KMS-11 (cell line): Measurements from ENCODE around the gene SPC25.
"Not testable (repeated sequence)": the region's sequence is repeated elsewhere in the genome, so short reads cannot be mapped to it uniquely, and the experiment has no call there.

Experiments
- H2AFZ ChIP-seq: fragments of 200-600 bp; sonication (generic); 2 replicates; pipeline ENCODE4 v1.6.1; 2016; ENCODE audit warnings: antibody characterized with exemption, mixed run types, low read depth
- H3K27ac ChIP-seq: fragments of 200-600 bp; sonication (generic); 2 replicates; pipeline ENCODE4 v1.6.1; 2016; ENCODE audit warnings: mild to moderate bottlenecking, mixed run types
- H3K27me3 ChIP-seq: fragments of 200-600 bp; sonication (generic); 2 replicates; pipeline ENCODE4 v1.6.1; 2017; ENCODE audit warnings: mild to moderate bottlenecking, low read depth, mixed run types, moderate library complexity; ENCODE audit not compliant: insufficient read depth
- H3K36me3 ChIP-seq: fragments of 200-600 bp; sonication (generic); 2 replicates; pipeline ENCODE4 v1.6.1; 2017; ENCODE audit warnings: mild to moderate bottlenecking, mixed run types; ENCODE audit not compliant: insufficient read depth
- H3K4me1 ChIP-seq: fragments of 200-600 bp; sonication (generic); 2 replicates; pipeline ENCODE4 v1.6.1; 2016; ENCODE audit warnings: mild to moderate bottlenecking, low read depth, mixed run types; ENCODE audit not compliant: poor library complexity, severe bottlenecking
- H3K4me2 ChIP-seq: fragments of 200-600 bp; sonication (generic); 2 replicates; pipeline ENCODE4 v1.7.0; 2016; ENCODE audit warnings: mild to moderate bottlenecking, mixed run types
- H3K4me3 ChIP-seq: fragments of 200-600 bp; sonication (generic); IDR thresholded peaks from 2 replicates; pipeline ENCODE4 v1.6.1; 2017; ENCODE audit warnings: low read depth, low read length, mixed read lengths; ENCODE audit not compliant: insufficient read depth
- H3K79me2 ChIP-seq: fragments of 200-600 bp; sonication (generic); 2 replicates; pipeline ENCODE4 v1.6.1; 2016; ENCODE audit warnings: low read depth, mixed run types; ENCODE audit not compliant: insufficient read depth
- H3K9ac ChIP-seq: fragments of 200-600 bp; sonication (generic); 2 replicates; pipeline ENCODE4 v1.6.1; 2016; ENCODE audit warnings: mild to moderate bottlenecking, mixed run types
- H4K20me1 ChIP-seq: fragments of 200-600 bp; sonication (generic); 2 replicates; pipeline ENCODE4 v1.6.1; 2016; ENCODE audit warnings: mild to moderate bottlenecking, mixed run types; ENCODE audit not compliant: insufficient read depth
- TF ChIP-seq, protein P1 (sequence below): fragments of 200-600 bp; sonication (generic); conservative IDR thresholded peaks from 2 replicates; pipeline ENCODE4 v1.6.1; 2017; ENCODE audit warnings: low read depth, mild to moderate bottlenecking, antibody characterized with exemption, low read length, moderate library complexity, mixed read lengths

The SPC25 gene

DNA sequence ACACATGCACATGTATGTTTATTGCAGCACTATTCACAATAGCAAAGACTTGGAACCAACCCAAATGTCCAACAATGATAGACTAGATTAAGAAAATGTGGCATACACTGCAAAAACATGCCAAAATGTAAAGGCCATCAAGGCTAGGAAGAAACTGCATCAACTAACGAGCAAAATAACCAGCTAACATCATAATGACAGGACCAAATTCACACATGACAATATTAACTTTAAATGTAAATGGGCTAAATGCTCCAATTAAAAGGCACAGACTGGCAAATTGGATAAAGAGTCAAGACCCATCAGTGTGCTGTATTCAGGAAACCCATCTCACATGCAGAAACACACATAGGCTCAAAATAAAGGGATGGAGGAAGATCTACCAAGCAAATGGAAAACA lies 23.1 kb downstream of the SPC25 start:
- not testable (repeated sequence) for H4K20me1 ChIP-seq, H3K4me1 ChIP-seq, H3K27ac ChIP-seq, H3K4me3 ChIP-seq, H3K36me3 ChIP-seq, H2AFZ ChIP-seq, H3K4me2 ChIP-seq, H3K79me2 ChIP-seq, H3K9ac ChIP-seq, H3K27me3 ChIP-seq

DNA sequence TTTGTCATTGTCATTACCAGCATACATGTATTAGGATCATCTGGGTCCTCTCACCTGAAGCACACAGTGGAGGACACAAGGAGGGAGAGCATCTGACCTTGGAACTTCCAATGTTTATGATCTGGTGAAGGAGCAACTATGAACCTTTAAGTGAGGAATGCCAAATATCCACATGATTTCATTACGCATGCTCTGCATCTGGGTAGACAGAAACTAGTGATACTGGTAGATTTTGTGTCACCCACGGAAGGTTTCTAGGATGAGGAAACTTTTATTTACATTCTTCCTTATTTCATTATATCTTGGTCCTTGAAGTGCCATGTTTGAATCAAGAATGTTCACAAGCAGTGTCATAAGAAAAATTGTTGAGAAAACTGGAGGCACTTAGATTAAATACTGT lies 32.1 kb downstream of the SPC25 start:
- Histone ChIP-seq H3K79me2 (no peaks in the 10 kb centered on the region), H3K27me3 (no peaks in the 10 kb centered on the region), H3K27ac (no peak overlapping the region), H2AFZ (no peak overlapping the region), H3K9ac (no peak overlapping the region), H4K20me1 (no peaks in the 10 kb centered on the region), H3K4me2 (no peak overlapping the region), H3K36me3 (no peaks in the 10 kb centered on the region), H3K4me1 (no peaks in the 10 kb centered on the region), H3K4me3 (no peak overlapping the region)
- TF ChIP-seq, protein P1, sequence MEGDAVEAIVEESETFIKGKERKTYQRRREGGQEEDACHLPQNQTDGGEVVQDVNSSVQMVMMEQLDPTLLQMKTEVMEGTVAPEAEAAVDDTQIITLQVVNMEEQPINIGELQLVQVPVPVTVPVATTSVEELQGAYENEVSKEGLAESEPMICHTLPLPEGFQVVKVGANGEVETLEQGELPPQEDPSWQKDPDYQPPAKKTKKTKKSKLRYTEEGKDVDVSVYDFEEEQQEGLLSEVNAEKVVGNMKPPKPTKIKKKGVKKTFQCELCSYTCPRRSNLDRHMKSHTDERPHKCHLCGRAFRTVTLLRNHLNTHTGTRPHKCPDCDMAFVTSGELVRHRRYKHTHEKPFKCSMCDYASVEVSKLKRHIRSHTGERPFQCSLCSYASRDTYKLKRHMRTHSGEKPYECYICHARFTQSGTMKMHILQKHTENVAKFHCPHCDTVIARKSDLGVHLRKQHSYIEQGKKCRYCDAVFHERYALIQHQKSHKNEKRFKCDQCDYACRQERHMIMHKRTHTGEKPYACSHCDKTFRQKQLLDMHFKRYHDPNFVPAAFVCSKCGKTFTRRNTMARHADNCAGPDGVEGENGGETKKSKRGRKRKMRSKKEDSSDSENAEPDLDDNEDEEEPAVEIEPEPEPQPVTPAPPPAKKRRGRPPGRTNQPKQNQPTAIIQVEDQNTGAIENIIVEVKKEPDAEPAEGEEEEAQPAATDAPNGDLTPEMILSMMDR: no peak

DNA sequence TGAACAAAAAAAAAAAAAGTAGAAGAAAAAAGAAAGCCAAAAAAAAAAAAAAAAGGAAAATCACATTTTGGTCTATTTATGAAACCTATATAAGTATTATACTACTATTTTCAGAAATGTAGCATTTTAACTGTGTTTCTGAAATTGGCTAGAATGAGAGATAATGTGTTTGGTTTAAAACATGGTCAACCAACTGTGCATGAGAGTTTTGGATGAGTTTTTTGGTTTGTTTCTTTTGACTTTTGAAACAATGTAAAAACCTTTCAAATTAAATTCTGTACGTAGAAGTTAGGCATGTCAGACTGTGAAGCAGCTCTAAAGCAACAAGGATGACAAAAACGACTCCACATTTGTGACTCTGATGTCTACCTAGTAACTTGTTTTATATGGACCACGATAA lies 34.6 kb downstream of the SPC25 start:
- H3K4me3 ChIP-seq: no peak overlapping the region
- no peaks in the 10 kb centered on the region for H3K36me3 ChIP-seq
- TF ChIP-seq, protein P1: no peak
- H2AFZ ChIP-seq: no peak overlapping the region
- no peaks in the 10 kb centered on the region for H4K20me1 ChIP-seq
- no peak overlapping the region for H3K9ac ChIP-seq
- H3K79me2 ChIP-seq: no peaks in the 10 kb centered on the region
- no peaks in the 10 kb centered on the region for H3K4me1 ChIP-seq
- no peaks in the 10 kb centered on the region for H3K27me3 ChIP-seq
- H3K27ac ChIP-seq: no peak overlapping the region
- H3K4me2 ChIP-seq: no peak overlapping the region

DNA sequence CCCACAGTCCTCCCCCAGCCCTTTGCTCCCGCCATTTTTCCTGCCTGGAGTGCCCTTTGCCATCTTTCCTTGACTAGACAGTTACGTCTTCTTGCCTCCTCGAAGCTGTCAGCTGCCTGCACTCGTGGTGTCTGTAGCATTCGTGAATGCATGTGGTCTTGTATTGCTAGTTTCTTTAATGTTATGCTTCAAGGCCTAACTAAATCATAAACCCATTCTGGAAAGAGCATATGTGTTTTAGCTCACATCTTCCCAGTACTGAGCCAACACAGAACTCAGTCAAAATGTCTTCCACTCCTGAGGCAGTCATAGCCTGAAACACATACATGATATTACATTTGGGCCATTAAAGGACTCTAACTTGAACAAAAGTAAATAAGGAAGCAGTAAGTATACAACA lies 35.6 kb downstream of the SPC25 start:
- Histone ChIP-seq H3K36me3 (no peaks in the 10 kb centered on the region), H3K4me2 (no peak overlapping the region), H4K20me1 (no peaks in the 10 kb centered on the region), H3K9ac (no peak overlapping the region), H2AFZ (no peak overlapping the region), H3K27ac (no peak overlapping the region), H3K4me3 (no peak overlapping the region), H3K79me2 (no peaks in the 10 kb centered on the region), H3K4me1 (peaks cover 4% of the 10 kb centered on the region), H3K27me3 (no peaks in the 10 kb centered on the region)
- TF ChIP-seq, protein P1: no peak

DNA sequence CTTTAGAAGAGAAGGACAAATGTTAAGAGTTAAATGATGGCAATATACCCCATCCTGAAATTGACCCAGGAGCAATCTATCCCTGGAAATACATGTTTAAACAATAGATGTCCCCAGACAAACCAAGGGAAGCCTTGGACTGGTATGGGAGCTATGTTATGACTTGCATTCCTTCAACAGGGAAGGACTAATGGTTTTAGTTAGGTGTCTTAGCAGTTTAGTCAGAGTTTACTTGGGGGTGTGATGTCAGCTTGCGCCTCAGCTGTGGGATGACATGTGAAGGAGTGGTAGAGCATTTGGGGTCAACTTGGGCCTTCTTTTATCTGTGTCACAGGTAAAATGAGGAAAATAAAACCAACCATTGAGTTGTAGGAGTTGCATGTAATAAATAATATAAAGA lies 36.8 kb downstream of the SPC25 start:
- no peaks in the 10 kb centered on the region for H3K79me2 ChIP-seq
- H3K4me1 ChIP-seq: peaks cover 4% of the 10 kb centered on the region
- H4K20me1 ChIP-seq: no peaks in the 10 kb centered on the region
- no peak overlapping the region for H3K27ac ChIP-seq
- no peaks in the 10 kb centered on the region for H3K27me3 ChIP-seq
- TF ChIP-seq, protein P1: no peak
- no peaks in the 10 kb centered on the region for H3K36me3 ChIP-seq
- no peak overlapping the region for H3K9ac ChIP-seq
- no peak overlapping the region for H3K4me3 ChIP-seq
- H3K4me2 ChIP-seq: no peak overlapping the region
- H2AFZ ChIP-seq: no peak overlapping the region
